OCI-LY1 (cell line): ENCODE measurements around the gene TRIM54.
"Not testable (repeated sequence)": the region's sequence is repeated elsewhere in the genome, so short reads cannot be mapped to it uniquely, and the experiment has no call there.

Experiments used
- H2AFZ ChIP-seq: fragments of 200-600 bp; sonication (generic), shearing (Covaris generic); 2 replicates; pipeline ENCODE4 v1.6.0; 2014; ENCODE audit warnings: antibody characterized with exemption, mild to moderate bottlenecking, low read length
- H3F3A ChIP-seq: fragments of 200-600 bp; sonication (generic), shearing (Covaris generic); 2 replicates; pipeline ENCODE4 v1.6.0; 2014; ENCODE audit warnings: mild to moderate bottlenecking, antibody characterized with exemption, low read length, moderate library complexity; ENCODE audit not compliant: insufficient read depth
- H3K27ac ChIP-seq: fragments of 200-600 bp; sonication (generic); 2 replicates; pipeline ENCODE4 v1.5.1; 2014; ENCODE audit warnings: low read length, mixed run types, mild to moderate bottlenecking, low read depth; ENCODE audit not compliant: poor library complexity, severe bottlenecking
- H3K27me3 ChIP-seq: fragments of 200-600 bp; sonication (generic); 2 replicates; pipeline ENCODE4 v1.6.0; 2014; ENCODE audit warnings: antibody characterized with exemption, mild to moderate bottlenecking, low read length, moderate library complexity; ENCODE audit not compliant: insufficient read depth
- H3K36me3 ChIP-seq: fragments of 200-600 bp; sonication (generic); 2 replicates; pipeline ENCODE4 v1.6.1; 2014; ENCODE audit warnings: mild to moderate bottlenecking, antibody characterized with exemption, low read length, moderate library complexity, mixed read lengths; ENCODE audit not compliant: insufficient read depth
- H3K4me1 ChIP-seq: fragments of 200-600 bp; sonication (generic); 2 replicates; pipeline ENCODE4 v1.5.1; 2014; ENCODE audit warnings: mild to moderate bottlenecking, low read length, moderate library complexity; ENCODE audit not compliant: insufficient read depth, severe bottlenecking
- H3K4me2 ChIP-seq: fragments of 200-600 bp; sonication (generic), shearing (Covaris generic); 2 replicates; pipeline ENCODE4 v1.6.1; 2014; ENCODE audit warnings: low read length
- H3K4me3 ChIP-seq: fragments of 200-600 bp; sonication (generic); 2 replicates; pipeline ENCODE4 v1.5.1; 2014; ENCODE audit warnings: low read length, low read depth, mild to moderate bottlenecking, mixed read lengths; ENCODE audit not compliant: poor library complexity, severe bottlenecking
- H3K79me2 ChIP-seq: fragments of 200-600 bp; shearing (Covaris generic); 2 replicates; pipeline ENCODE4 v1.6.1; 2016; ENCODE audit warnings: mixed run types, low read length, mixed read lengths; ENCODE audit not compliant: insufficient read depth
- H3K9ac ChIP-seq: fragments of 200-600 bp; sonication (generic), shearing (Covaris generic); 2 replicates; pipeline ENCODE4 v1.6.1; 2014; ENCODE audit warnings: mild to moderate bottlenecking, low read length, mixed read lengths
- H3K9me2 ChIP-seq: fragments of 200-600 bp; sonication (generic), shearing (Covaris generic); 2 replicates; pipeline ENCODE4 v1.6.1; 2014; ENCODE audit warnings: low read depth, mild to moderate bottlenecking, low read length, mixed read lengths
- H3K9me3 ChIP-seq: fragments of 200-600 bp; shearing (Covaris generic); 2 replicates; pipeline ENCODE4 v1.6.1; 2014; ENCODE audit warnings: low read length, mixed read lengths
- H4K20me1 ChIP-seq: fragments of 200-600 bp; sonication (generic), shearing (Covaris generic); 2 replicates; pipeline ENCODE4 v1.6.0; 2016; ENCODE audit warnings: mild to moderate bottlenecking, low read length; ENCODE audit not compliant: insufficient read depth
- EZH2 ChIP-seq: fragments of 200-600 bp; sonication (generic), shearing (Covaris generic); IDR thresholded peaks from 2 replicates; pipeline ENCODE4 v1.8.0; 2017; ENCODE audit warnings: borderline replicate concordance, mixed run types, mild to moderate bottlenecking, antibody characterized with exemption, low read length, moderate library complexity, mixed read lengths
- TF ChIP-seq, protein P1 (sequence below): fragments of 200-600 bp; sonication (generic), shearing (Covaris generic); IDR thresholded peaks from 2 replicates; pipeline ENCODE4 v1.5.1; 2017; ENCODE audit warnings: mild to moderate bottlenecking, antibody characterized with exemption, low read length, moderate library complexity, mixed read lengths

Gene TRIM54

DNA sequence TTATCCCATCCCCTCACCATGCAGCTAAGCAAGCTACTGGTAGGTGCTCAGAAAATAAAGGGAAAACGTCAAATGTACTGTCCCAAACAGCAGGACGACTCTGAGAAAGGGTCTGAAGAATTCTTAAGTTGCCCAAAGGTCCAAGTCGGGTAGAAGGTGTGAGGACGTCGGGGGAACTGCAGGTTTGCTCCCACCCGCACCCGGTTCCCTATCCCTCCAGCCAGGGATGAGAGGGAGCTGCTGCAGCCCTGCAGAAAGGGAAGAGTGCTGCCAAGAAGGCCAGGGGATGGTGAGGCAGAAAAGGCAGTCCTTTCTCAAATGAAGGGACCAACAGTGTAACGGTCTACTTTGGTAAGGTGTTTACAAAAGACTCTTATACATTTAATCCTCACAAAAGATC is 32.9 kb downstream of the TRIM54 start:
- TF ChIP-seq, protein P1, sequence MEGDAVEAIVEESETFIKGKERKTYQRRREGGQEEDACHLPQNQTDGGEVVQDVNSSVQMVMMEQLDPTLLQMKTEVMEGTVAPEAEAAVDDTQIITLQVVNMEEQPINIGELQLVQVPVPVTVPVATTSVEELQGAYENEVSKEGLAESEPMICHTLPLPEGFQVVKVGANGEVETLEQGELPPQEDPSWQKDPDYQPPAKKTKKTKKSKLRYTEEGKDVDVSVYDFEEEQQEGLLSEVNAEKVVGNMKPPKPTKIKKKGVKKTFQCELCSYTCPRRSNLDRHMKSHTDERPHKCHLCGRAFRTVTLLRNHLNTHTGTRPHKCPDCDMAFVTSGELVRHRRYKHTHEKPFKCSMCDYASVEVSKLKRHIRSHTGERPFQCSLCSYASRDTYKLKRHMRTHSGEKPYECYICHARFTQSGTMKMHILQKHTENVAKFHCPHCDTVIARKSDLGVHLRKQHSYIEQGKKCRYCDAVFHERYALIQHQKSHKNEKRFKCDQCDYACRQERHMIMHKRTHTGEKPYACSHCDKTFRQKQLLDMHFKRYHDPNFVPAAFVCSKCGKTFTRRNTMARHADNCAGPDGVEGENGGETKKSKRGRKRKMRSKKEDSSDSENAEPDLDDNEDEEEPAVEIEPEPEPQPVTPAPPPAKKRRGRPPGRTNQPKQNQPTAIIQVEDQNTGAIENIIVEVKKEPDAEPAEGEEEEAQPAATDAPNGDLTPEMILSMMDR = no peak
- no peak for TF ChIP-seq EZH2
- peaks cover 23% of the 10 kb centered on the region for H3K36me3 ChIP-seq
- H3K4me2 ChIP-seq = no peak overlapping the region
- no peaks in the 10 kb centered on the region for H3K79me2 ChIP-seq
- H3F3A ChIP-seq = no peaks in the 10 kb centered on the region
- no peaks in the 10 kb centered on the region for H3K9me2 ChIP-seq
- H3K27ac ChIP-seq = no peak overlapping the region
- H3K9me3 ChIP-seq = no peaks in the 10 kb centered on the region
- H2AFZ ChIP-seq = no peak overlapping the region
- H4K20me1 ChIP-seq = no peaks in the 10 kb centered on the region
- no peaks in the 10 kb centered on the region for H3K27me3 ChIP-seq
- no peak overlapping the region for H3K9ac ChIP-seq
- no peaks in the 10 kb centered on the region for H3K4me1 ChIP-seq
- H3K4me3 ChIP-seq = no peak overlapping the region

DNA sequence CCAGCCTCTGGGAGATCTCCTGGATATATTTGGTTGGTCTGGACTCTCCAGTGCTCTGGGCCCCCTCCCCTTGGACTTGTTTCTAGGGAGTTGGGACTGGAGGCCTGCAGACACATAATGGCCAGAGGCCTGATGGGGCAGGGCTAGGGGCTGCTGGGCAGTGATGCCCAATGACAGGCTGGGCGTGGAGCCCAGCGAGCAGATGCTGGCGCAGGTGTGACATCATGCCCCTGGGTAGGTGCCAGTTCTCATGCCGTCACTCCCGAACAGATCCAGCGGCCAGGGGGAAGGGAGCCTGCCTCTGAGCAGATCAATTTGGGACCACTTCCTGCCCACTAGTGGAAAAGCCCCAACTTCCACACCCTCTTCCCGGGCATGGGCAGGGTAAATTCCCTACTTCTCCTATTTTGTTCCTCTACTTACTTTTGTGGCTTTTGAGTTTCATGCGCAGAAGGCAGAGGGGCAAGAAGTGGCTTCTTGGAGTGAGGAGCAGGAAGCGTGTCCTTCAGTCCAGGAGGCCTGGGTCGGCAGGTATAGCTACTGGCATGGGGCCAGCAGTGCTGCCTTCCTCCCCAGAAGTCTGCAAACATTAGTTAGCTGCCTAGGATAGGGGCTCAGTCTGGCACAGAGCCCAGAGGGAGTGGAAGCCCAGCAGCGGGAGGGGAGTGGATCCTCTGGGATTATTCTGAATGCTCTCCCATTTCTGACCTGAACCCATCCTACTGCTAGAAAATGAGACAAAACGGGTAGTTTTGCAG is 34.6 kb downstream of the TRIM54 start:
- TF ChIP-seq EZH2 = no peak
- TF ChIP-seq, protein P1 = no peak
- H3K9ac ChIP-seq = no peak overlapping the region
- peaks cover 15% of the 10 kb centered on the region for H3K36me3 ChIP-seq
- no peak overlapping the region for H3K4me2 ChIP-seq
- peaks cover 6% of the 10 kb centered on the region for H3K4me1 ChIP-seq
- H3K27me3 ChIP-seq = no peaks in the 10 kb centered on the region
- no peaks in the 10 kb centered on the region for H4K20me1 ChIP-seq
- H3K4me3 ChIP-seq = no peak overlapping the region
- no peaks in the 10 kb centered on the region for H3K79me2 ChIP-seq
- H3K9me3 ChIP-seq = no peaks in the 10 kb centered on the region
- H2AFZ ChIP-seq = no peak overlapping the region
- H3K27ac ChIP-seq = no peak overlapping the region
- no peaks in the 10 kb centered on the region for H3F3A ChIP-seq
- H3K9me2 ChIP-seq = no peaks in the 10 kb centered on the region

DNA sequence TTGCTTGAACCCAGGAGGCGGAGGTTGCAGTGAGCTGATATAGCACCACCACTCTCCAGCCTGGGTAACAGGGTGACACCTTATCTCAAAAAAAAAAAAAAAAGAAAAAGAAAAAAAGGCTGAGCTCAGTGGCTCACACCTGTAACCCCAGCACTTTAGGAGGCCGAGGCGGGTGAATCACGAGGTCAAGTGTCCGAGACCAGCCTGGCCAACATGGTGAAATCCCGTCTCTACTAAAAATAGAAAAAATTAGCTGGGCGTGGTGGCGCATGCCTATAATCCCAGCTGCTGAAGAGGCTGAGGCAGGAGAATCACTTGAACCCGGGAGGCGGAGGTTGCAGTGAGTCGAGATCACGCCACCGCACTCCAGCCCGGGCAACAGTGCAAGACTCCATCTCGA is 37.6 kb downstream of the TRIM54 start:
- peaks cover 21% of the 10 kb centered on the region for H3K4me1 ChIP-seq
- not testable (repeated sequence) for H3K4me3 ChIP-seq, H3F3A ChIP-seq, H3K9me3 ChIP-seq, H2AFZ ChIP-seq, H3K79me2 ChIP-seq, H3K27me3 ChIP-seq, H4K20me1 ChIP-seq, H3K9ac ChIP-seq, H3K27ac ChIP-seq, H3K4me2 ChIP-seq, H3K9me2 ChIP-seq
- peaks cover 10% of the 10 kb centered on the region; the same call in 1 of the 2 replicates for H3K36me3 ChIP-seq
